ENCODE data around the gene DAPK1. TPM values are rescaled to one million over a fixed set of nuclear protein-coding genes. Genes with fewer than 3 reads are reported as not detected.
A peak's percentile ranks its signal among the peaks of the same experiment; 100 is the strongest.

DAPK1 gene
- polyA plus RNA-seq, 1 donor: 24.9 TPM

DNA sequence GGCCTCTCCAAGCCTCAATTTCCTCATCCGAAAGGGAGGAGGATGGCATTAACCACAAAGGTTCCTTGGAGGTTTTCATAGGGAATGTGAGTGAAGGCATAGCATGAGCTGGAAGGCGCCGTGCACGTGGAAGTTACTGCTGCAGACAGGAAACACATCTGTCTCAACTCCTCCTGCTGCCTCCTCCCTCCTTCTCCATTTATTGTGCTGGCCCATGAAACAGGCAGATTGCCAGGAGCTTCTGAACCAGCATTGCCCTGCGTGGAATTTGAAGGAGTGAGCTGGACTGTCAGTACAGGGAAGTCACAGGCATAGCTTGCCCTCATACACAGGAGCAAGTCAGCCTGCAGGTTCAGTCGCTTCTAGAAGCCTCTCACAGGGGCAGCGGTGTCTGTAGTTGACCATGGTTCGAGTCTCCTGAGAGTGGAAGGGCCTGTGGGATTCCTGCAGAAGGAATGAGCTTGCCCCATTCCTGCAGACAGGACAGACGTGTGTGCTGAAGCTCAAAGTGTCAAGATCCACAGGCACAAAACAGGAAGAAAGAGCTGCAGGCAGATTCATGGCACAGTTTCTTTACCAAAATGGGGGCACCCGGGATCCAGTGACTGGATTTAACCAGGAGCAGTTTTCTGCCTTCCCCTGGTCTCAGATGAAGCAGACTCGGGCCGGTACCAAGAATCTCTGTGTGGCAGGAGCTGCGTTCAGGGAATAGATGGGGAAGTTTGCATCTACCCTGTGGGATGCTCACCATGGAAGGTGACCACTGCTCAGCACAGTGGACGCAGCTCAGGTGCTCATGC is 179.5 kb downstream of the DAPK1 start:
- Histone ChIP-seq H3K36me3 (ENCODE audit: control insufficient read depth, insufficient read depth, low read length) (peaks cover 21% of the 10 kb centered on the region), H3K27me3 (ENCODE audit: control insufficient read depth, insufficient read depth, low read length) (no peaks in the 10 kb centered on the region), H3K4me1 (ENCODE audit: control insufficient read depth, insufficient read depth, low read length) (peaks cover 7% of the 10 kb centered on the region), H3K4me3 (ENCODE audit: low read length) (no peak overlapping the region), H3K9me3 (ENCODE audit: control insufficient read depth, low read depth, low read length) (no peaks in the 10 kb centered on the region), H3K27ac (ENCODE audit: low read length) (no peak overlapping the region)
- WGBS (ENCODE audit: insufficient coverage, low lambda C conversion rate): no CpG with 5 or more reads among the region's 14 CpGs
- no peak for DNase-seq

DNA sequence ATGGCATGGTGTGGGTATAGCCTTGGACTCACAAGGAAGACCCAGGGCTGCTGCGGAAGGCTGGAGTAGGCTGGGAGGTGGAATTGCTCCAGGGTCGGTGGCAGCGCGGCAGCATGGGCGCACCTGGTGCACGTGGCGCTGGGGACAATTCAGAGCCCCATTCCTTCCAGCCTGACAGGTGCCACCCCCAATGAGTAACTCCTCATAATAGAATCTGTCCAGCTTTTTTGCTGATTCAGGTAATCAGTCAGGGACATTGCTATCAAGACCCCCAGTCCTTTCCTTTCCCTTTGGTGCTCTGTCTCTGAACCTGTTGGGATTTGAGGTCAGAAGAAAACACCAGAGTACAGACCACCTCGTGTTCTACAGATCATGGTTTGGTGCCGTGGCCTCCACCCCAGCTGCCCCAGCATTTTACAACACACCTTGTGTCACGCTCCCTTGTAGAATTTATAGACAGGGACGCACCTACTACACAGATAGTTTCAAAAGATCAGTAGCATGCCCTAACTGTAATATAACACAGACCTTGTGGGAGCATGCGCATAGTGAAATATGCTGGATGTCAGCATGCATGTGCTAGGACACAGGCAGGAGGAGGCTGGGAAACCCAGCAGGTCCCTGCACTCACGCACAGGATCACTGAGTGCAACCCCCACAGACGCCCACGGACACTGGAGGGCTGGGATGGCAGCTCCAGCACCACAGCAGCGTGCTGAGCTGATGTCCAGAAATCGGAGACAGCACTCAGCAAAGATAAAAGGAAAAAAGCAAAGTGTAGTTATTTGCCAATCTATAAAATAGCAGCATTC is 180.3 kb downstream of the DAPK1 start:
- no peaks in the 10 kb centered on the region for H3K27me3 ChIP-seq (ENCODE audit: control insufficient read depth, insufficient read depth, low read length)
- peaks cover 19% of the 10 kb centered on the region for H3K36me3 ChIP-seq (ENCODE audit: control insufficient read depth, insufficient read depth, low read length)
- no peaks in the 10 kb centered on the region for H3K9me3 ChIP-seq (ENCODE audit: control insufficient read depth, low read depth, low read length)
- no peak overlapping the region for H3K27ac ChIP-seq (ENCODE audit: low read length)
- no peak for DNase-seq
- no peak overlapping the region for H3K4me3 ChIP-seq (ENCODE audit: low read length)
- H3K4me1 ChIP-seq (ENCODE audit: control insufficient read depth, insufficient read depth, low read length): peaks cover 13% of the 10 kb centered on the region
- WGBS (ENCODE audit: insufficient coverage, low lambda C conversion rate): no CpG with 5 or more reads among the region's 17 CpGs

DNA sequence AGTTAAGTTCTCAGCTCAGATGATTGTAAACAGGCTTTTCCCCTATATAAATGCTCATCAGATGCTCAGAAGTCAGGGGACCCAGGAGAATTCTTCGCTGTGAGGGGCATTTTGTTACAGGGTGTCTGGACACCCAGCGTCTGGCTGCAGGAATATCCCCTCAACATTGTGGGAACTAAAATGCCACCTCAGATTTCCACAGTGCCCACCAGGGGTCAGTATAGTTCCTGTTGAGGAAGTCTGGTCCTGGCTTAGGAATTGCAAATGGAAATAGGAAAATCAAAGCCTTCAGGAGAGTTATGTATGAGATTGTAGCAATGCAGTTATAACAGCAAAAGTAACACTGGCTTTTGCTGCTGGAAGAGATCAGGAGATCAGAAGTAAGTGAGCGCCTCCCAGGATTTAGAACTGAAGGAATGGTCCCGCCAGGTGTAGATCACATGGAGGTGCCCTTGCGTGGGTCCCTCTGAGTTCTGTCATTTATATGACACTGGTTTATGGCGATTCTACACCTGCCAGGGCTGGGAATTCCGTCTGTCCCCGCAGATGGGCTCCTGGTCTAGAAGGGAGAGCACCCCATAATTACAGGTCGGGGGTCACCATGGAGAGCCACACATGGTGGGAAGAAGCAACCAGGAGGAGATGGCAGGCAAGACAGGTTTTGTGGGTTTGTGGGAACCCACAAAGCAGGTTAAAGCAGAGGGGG is 181.1 kb downstream of the DAPK1 start:
- H3K4me3 ChIP-seq (ENCODE audit: low read length): no peak overlapping the region
- no CpG with 5 or more reads among the region's 9 CpGs for WGBS (ENCODE audit: insufficient coverage, low lambda C conversion rate)
- H3K27me3 ChIP-seq (ENCODE audit: control insufficient read depth, insufficient read depth, low read length): no peaks in the 10 kb centered on the region

GRCh38 chr9:87681271-87682061 is 183.8 kb downstream of the DAPK1 start:
- Histone ChIP-seq H3K9me3 (ENCODE audit: control insufficient read depth, low read depth, low read length) (no peaks in the 10 kb centered on the region), H3K36me3 (ENCODE audit: control insufficient read depth, insufficient read depth, low read length) (peaks cover 19% of the 10 kb centered on the region), H3K27me3 (ENCODE audit: control insufficient read depth, insufficient read depth, low read length) (no peaks in the 10 kb centered on the region), H3K4me3 (ENCODE audit: low read length) (no peak overlapping the region), H3K27ac (ENCODE audit: low read length) (peak overlapping the region; percentile 65), H3K4me1 (ENCODE audit: control insufficient read depth, insufficient read depth, low read length) (peaks cover 13% of the 10 kb centered on the region)
- no CpG with 5 or more reads among the region's 11 CpGs for WGBS (ENCODE audit: insufficient coverage, low lambda C conversion rate)
- DNase-seq: peak in 1 of 2 donors; percentile 58

More for the DNA sequence above, 181.1 kb downstream of the DAPK1 start:
- H3K4me1 ChIP-seq (ENCODE audit: control insufficient read depth, insufficient read depth, low read length): peaks cover 13% of the 10 kb centered on the region
- DNase-seq: peak; percentile 46 to 64
- peaks cover 17% of the 10 kb centered on the region for H3K36me3 ChIP-seq (ENCODE audit: control insufficient read depth, insufficient read depth, low read length)
- H3K9me3 ChIP-seq (ENCODE audit: control insufficient read depth, low read depth, low read length): no peaks in the 10 kb centered on the region
- no peak overlapping the region for H3K27ac ChIP-seq (ENCODE audit: low read length)

GRCh38 chr9:87682085-87682484 is 184.4 kb downstream of the DAPK1 start:
- WGBS (ENCODE audit: insufficient coverage, low lambda C conversion rate): no CpG with 5 or more reads among the region's 4 CpGs
- Histone ChIP-seq H3K27me3 (ENCODE audit: control insufficient read depth, insufficient read depth, low read length) (no peaks in the 10 kb centered on the region), H3K9me3 (ENCODE audit: control insufficient read depth, low read depth, low read length) (no peaks in the 10 kb centered on the region), H3K4me3 (ENCODE audit: low read length) (no peak overlapping the region), H3K27ac (ENCODE audit: low read length) (peak overlapping the region; percentile 65), H3K4me1 (ENCODE audit: control insufficient read depth, insufficient read depth, low read length) (peaks cover 13% of the 10 kb centered on the region), H3K36me3 (ENCODE audit: control insufficient read depth, insufficient read depth, low read length) (peaks cover 16% of the 10 kb centered on the region)
- DNase-seq: no peak

GRCh38 chr9:87682618-87683017 is 185.0 kb downstream of the DAPK1 start:
- H3K4me1 ChIP-seq (ENCODE audit: control insufficient read depth, insufficient read depth, low read length): peaks cover 13% of the 10 kb centered on the region
- no peak overlapping the region for H3K4me3 ChIP-seq (ENCODE audit: low read length)
- no peak for DNase-seq
- H3K36me3 ChIP-seq (ENCODE audit: control insufficient read depth, insufficient read depth, low read length): peaks cover 14% of the 10 kb centered on the region
- WGBS (ENCODE audit: insufficient coverage, low lambda C conversion rate): no CpG with 5 or more reads among the region's 4 CpGs
- no peaks in the 10 kb centered on the region for H3K9me3 ChIP-seq (ENCODE audit: control insufficient read depth, low read depth, low read length)
- no peaks in the 10 kb centered on the region for H3K27me3 ChIP-seq (ENCODE audit: control insufficient read depth, insufficient read depth, low read length)
- H3K27ac ChIP-seq (ENCODE audit: low read length): peak overlapping the region; percentile 65

DNA sequence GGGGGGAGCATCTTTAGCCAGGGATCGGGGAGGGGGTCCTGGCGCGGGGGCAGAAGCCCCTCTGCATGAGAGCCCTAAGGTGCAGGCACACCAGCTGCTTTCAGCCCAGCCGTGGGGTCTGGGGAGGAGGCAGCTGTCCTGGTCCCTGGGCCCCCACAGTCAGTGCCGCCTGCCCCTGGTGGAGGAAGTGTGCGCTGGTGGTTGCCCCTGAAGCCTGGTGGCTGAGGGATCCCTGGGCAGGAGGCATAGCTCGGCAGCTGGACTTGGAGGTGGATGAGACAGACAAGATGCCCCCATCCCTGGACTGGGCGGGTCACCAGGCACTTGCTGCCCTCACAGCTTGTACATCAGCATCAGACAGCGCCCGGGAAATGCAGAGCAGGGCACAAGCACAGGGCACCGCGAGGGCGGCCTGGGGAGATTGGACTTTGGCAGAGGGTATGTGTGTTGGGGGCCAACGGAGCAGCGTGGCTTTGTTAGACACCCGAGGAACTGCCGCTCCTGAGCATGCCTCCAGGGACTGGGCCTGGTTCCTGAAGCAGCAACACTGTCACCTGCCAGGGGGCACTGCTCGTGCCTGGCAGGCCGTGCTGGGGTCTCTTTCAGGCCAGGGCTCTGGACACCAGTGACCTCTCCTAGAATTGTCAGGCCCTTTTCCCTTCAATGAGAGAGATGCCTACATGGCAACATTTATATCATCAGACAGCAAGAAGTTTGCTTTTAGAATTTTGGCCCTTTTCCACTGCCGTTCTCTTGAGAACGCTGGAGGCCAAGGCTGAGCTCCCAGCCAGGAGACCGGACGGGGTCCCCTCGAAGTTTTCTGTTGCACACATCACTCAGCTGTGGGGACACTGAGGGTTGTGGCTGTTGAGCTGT is 186.3 kb downstream of the DAPK1 start:
- Histone ChIP-seq H3K27me3 (ENCODE audit: control insufficient read depth, insufficient read depth, low read length) (no peaks in the 10 kb centered on the region), H3K36me3 (ENCODE audit: control insufficient read depth, insufficient read depth, low read length) (peaks cover 14% of the 10 kb centered on the region), H3K9me3 (ENCODE audit: control insufficient read depth, low read depth, low read length) (no peaks in the 10 kb centered on the region), H3K27ac (ENCODE audit: low read length) (no peak overlapping the region), H3K4me3 (ENCODE audit: low read length) (no peak overlapping the region), H3K4me1 (ENCODE audit: control insufficient read depth, insufficient read depth, low read length) (peaks cover 13% of the 10 kb centered on the region)
- DNase-seq: no peak
- WGBS (ENCODE audit: insufficient coverage, low lambda C conversion rate): no CpG with 5 or more reads among the region's 24 CpGs

DNA sequence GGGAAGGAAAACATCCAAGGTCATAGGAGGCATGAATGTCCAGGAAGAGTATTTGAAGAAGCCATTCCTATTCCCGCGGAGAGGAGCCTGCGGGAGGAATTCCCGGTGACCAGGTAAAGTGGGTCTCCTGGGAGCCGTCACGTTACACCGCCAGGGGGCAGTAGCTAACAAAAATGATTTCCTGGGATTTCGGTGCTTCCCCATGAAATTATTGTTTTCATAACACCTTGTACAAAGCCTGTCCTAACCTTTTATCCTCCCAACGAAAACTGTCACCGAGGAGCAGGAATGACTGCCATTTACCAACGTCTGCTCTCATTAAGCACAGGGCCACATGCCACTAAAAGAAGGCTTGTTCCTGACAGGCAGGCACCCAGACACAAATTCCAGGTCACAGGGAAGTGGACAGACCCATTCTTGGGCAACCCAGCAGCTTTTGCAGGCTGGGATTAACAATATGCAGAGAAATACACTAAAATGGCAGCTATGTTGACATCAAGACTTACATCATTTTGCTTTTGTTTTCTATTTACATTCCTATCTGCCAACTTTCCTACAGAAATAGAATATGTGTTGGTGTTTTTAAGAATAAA is 187.1 kb downstream of the DAPK1 start:
- Histone ChIP-seq H3K4me3 (ENCODE audit: low read length) (no peak overlapping the region), H3K27me3 (ENCODE audit: control insufficient read depth, insufficient read depth, low read length) (no peaks in the 10 kb centered on the region), H3K9me3 (ENCODE audit: control insufficient read depth, low read depth, low read length) (no peaks in the 10 kb centered on the region), H3K36me3 (ENCODE audit: control insufficient read depth, insufficient read depth, low read length) (peaks cover 11% of the 10 kb centered on the region), H3K4me1 (ENCODE audit: control insufficient read depth, insufficient read depth, low read length) (peaks cover 13% of the 10 kb centered on the region), H3K27ac (ENCODE audit: low read length) (no peak overlapping the region)
- peak; percentile 36 to 44 for DNase-seq
- 0% methylated on average over 2 of the region's 11 CpGs for WGBS (ENCODE audit: insufficient coverage, low lambda C conversion rate)

GRCh38 chr9:87685441-87685840 is 187.8 kb downstream of the DAPK1 start:
- Histone ChIP-seq H3K27ac (ENCODE audit: low read length) (no peak overlapping the region), H3K4me1 (ENCODE audit: control insufficient read depth, insufficient read depth, low read length) (peaks cover 13% of the 10 kb centered on the region), H3K36me3 (ENCODE audit: control insufficient read depth, insufficient read depth, low read length) (peaks cover 11% of the 10 kb centered on the region), H3K9me3 (ENCODE audit: control insufficient read depth, low read depth, low read length) (no peaks in the 10 kb centered on the region), H3K4me3 (ENCODE audit: low read length) (no peak overlapping the region), H3K27me3 (ENCODE audit: control insufficient read depth, insufficient read depth, low read length) (no peaks in the 10 kb centered on the region)
- no peak for DNase-seq
- no CpG with 5 or more reads among the region's 4 CpGs for WGBS (ENCODE audit: insufficient coverage, low lambda C conversion rate)

All from large intestine (tissue), 3 donors.